K562 (cell line): Measurements from ENCODE around the gene TRPC4AP. TPM values are rescaled to one million over a fixed set of nuclear protein-coding genes. Genes with fewer than 3 reads are reported as not detected.

Experiments used
- ATAC-seq: fragments of 200-7000 bp; cut with Tn5 transposase; 3 replicates; pipeline ENCODE4 v1.9.1; 2020; ENCODE audit warnings: moderate library complexity
- BruUV-seq: library from RNA; stranded (reverse); fragments of 400-500 nt; replicated peaks from 2 replicates; lab custom pipeline; 2021; lab: Mats Ljungman, UMichigan
- CTCF ChIA-PET: fragments of 300-600 bp; formaldehyde crosslinking; extraction: SDS; loops from one replicate; lab custom pipeline; 2021; ENCODE audit warnings: low intra/inter-chr PET ratio; lab: Yijun Ruan, JAX
- POLR2A ChIA-PET: fragments of 300-600, 350-650 bp; sonication (Branson Sonifier 250); formaldehyde crosslinking; extraction: SDS; loops from one replicate; lab custom pipeline; 2021; ENCODE audit warnings: antibody characterized with exemption, inconsistent platforms; lab: Yijun Ruan, JAX
- DNase-seq, 4 experiments: peaks; one replicate each; pipeline versions ENCODE4 v3.0.0 to v3.0.0-alpha.2; 2011 to 2018; ENCODE audit warnings: low spot score in 3 of 4, mixed read lengths in 3 of 4; ENCODE audit errors: extremely low read depth in 1 of 4
- FAIRE-seq: peaks from 2 replicates; lab custom pipeline; 2011; peaks lifted over from hg19 to GRCh38; lab: Jason Lieb, UNC
- H2AFZ ChIP-seq: 2 replicates; pipeline ENCODE4 v1.6.0; 2011; ENCODE audit warnings: low read depth, low read length, control low read depth, inconsistent platforms
- H3K27ac ChIP-seq: fragments of 200-600 bp; 3 replicates; pipeline ENCODE4 v1.8.0; 2011; ENCODE audit warnings: low read depth, mild to moderate bottlenecking, control low read depth, inconsistent platforms, low read length, moderate library complexity, mixed read lengths; ENCODE audit errors: extremely low read depth
- H3K27me3 ChIP-seq, 2 experiments: fragments of 300-600 bp in 1 of 2; 2 replicates in 1 of 2; 3 replicates in 1 of 2; pipeline versions ENCODE4 v1.6.0 to v1.8.0; 2011; ENCODE audit warnings: inconsistent platforms in 2 of 2, low read length in 2 of 2, mild to moderate bottlenecking in 1 of 2, mixed read lengths in 1 of 2, moderate library complexity in 1 of 2; ENCODE audit not compliant: control insufficient read depth in 2 of 2, insufficient read depth in 2 of 2
- H3K36me3 ChIP-seq: fragments of 300-600 bp; 3 replicates; pipeline ENCODE4 v1.8.0; 2011; ENCODE audit warnings: mild to moderate bottlenecking, low read length, inconsistent platforms; ENCODE audit not compliant: control insufficient read depth, insufficient read depth
- H3K4me1 ChIP-seq, 2 experiments: fragments of 200-600 bp in 1 of 2; replicated peaks in 1 of 2; 2 replicates in 1 of 2; 3 replicates in 1 of 2; pipeline versions ENCODE4 v1.5.1 to v1.8.0; 2011; ENCODE audit warnings: inconsistent platforms in 2 of 2, low read length in 2 of 2, mild to moderate bottlenecking in 1 of 2, mixed read lengths in 1 of 2, moderate library complexity in 1 of 2; ENCODE audit not compliant: control insufficient read depth in 2 of 2, insufficient read depth in 2 of 2
- H3K4me2 ChIP-seq: 2 replicates; pipeline ENCODE4 v1.6.1; 2011; ENCODE audit warnings: low read length, control low read depth, inconsistent platforms, mixed read lengths; ENCODE audit not compliant: insufficient read depth
- H3K4me3 ChIP-seq: fragments of 200-600 bp; sonication (generic), shearing (Covaris generic); 2 replicates; pipeline ENCODE4 v1.5.1; 2016; ENCODE audit warnings: control low read depth, inconsistent platforms
- H3K79me2 ChIP-seq: fragments of 200-600 bp; 3 replicates; pipeline ENCODE4 v1.8.0; 2011; ENCODE audit warnings: low read length, inconsistent platforms; ENCODE audit not compliant: control insufficient read depth, insufficient read depth
- H3K9ac ChIP-seq, 2 experiments: 2 replicates each; pipeline versions ENCODE4 v1.6.0 to v1.6.1; 2011; ENCODE audit warnings: low read depth in 2 of 2, low read length in 2 of 2, control low read depth in 1 of 2, inconsistent platforms in 1 of 2, mild to moderate bottlenecking in 1 of 2, mixed read lengths in 1 of 2; ENCODE audit not compliant: insufficient read depth in 1 of 2
- H3K9me1 ChIP-seq: one replicate; pipeline ENCODE4 v1.6.0; 2011; ENCODE audit warnings: inconsistent platforms, mild to moderate bottlenecking, low read length, moderate library complexity; ENCODE audit not compliant: control insufficient read depth, insufficient read depth
- H3K9me3 ChIP-seq: replicated peaks from 2 replicates; pipeline ENCODE4 v1.5.1; 2011; ENCODE audit warnings: low read depth, low read length, inconsistent platforms; ENCODE audit not compliant: control insufficient read depth, insufficient read depth
- H4K20me1 ChIP-seq: replicated peaks from 2 replicates; pipeline ENCODE4 v1.6.1; 2011; ENCODE audit warnings: low read length, inconsistent platforms, mixed read lengths; ENCODE audit not compliant: control insufficient read depth, insufficient read depth
- CREM ChIP-seq: IDR thresholded peaks from 2 replicates; pipeline ENCODE4 v1.6.1; 2014; ENCODE audit warnings: antibody characterized with exemption, low read depth
- FOXM1 ChIP-seq, 2 experiments: fragments of 450-650 bp in 1 of 2; sonication (generic) in 1 of 2; formaldehyde crosslinking in 1 of 2; IDR thresholded peaks; 2 replicates each; pipeline versions ENCODE4 v1.6.1 to v1.9.0; 2017 to 2022; ENCODE audit warnings: low read depth in 2 of 2, mild to moderate bottlenecking in 2 of 2, missing genetic modification reagents in 1 of 2, moderate library complexity in 1 of 2
- HLTF ChIP-seq: fragments of 450-650 bp; IDR thresholded peaks from 2 replicates; pipeline ENCODE4 v1.6.1; 2016
- KDM2B ChIP-seq: fragments of 250-450 bp; sonication (Bioruptor Pico); IDR thresholded peaks from 2 replicates; pipeline ENCODE4 v1.8.0; 2021; ENCODE audit warnings: mild to moderate bottlenecking, moderate library complexity
- POLR2G ChIP-seq: fragments of 200-400 bp; formaldehyde crosslinking; IDR thresholded peaks from 2 replicates; pipeline ENCODE4 v1.6.1; 2017; ENCODE audit warnings: low read depth, mild to moderate bottlenecking, antibody characterized with exemption, low read length, moderate library complexity
- RBM22 ChIP-seq: fragments of 200-400 bp; formaldehyde crosslinking; IDR thresholded peaks from 2 replicates; pipeline ENCODE4 v1.6.1; 2018; ENCODE audit warnings: low read length, low read depth; ENCODE audit not compliant: poor library complexity, severe bottlenecking
- TAF15 ChIP-seq: fragments of 200-400 bp; formaldehyde crosslinking; IDR thresholded peaks from 2 replicates; pipeline ENCODE4 v1.6.1; 2017; ENCODE audit warnings: mild to moderate bottlenecking, low read depth, low read length, moderate library complexity
- WGBS: fragments of 100-300 bp; shearing (Covaris generic); methylation state at CpG from one replicate; pipeline ENCODE4 v1.1.6; 2016; ENCODE audit warnings: low coverage, mixed read lengths; ENCODE audit not compliant: insufficient coverage; ENCODE audit errors: missing lambda C conversion rate; 5-methylcytosine and 5-hydroxymethylcytosine counted together
- in situ Hi-C: fragments of 300-500 bp; cut with MboI; formaldehyde crosslinking; loops from 4 replicates; pipeline ENCODE4 v1.15.0; 2018; ENCODE audit warnings: inconsistent platforms, mixed read lengths
- intact Hi-C: fragments of 100-400 bp; cut with micrococcal nuclease; formaldehyde crosslinking; loops from 2 replicates; pipeline ENCODE4 v1.14.2; 2022
- polyA plus RNA-seq, 8 experiments: library from polyadenylated mRNA; depleted of rRNA in 4 of 8; stranded (reverse) in 5 of 8; unstranded in 3 of 8; fragments of >200 nt; fragmentation: Nextera tagmentation in 2 of 8; fragmentation: Illumina TruSeq in 1 of 8; extraction: Ambion mirVana in 2 of 8; extraction: Trizol in 1 of 8; gene quantifications; 2 replicates each; pipeline versions ENCODE4 v1.2.1 to v1.2.3, GENCODE V29; 2011 to 2014; ENCODE audit warnings: inconsistent platforms in 1 of 8, missing spikeins in 1 of 8
- total RNA-seq, 7 experiments: library from RNA; depleted of rRNA in 6 of 7; stranded (reverse); fragments of >200 nt in 6 of 7; fragmentation: Illumina TruSeq in 2 of 7; extraction: Trizol in 2 of 7; gene quantifications; 2 replicates each; pipeline versions ENCODE4 v1.2.1 to v1.2.3, GENCODE V29; 2011 to 2021; ENCODE audit warnings: low replicate concordance in 1 of 7
- TF ChIP-seq, protein P1 (sequence below): sonication (generic); formaldehyde crosslinking; IDR thresholded peaks from 2 replicates; pipeline ENCODE4 v1.8.1; 2023; ENCODE audit warnings: mild to moderate bottlenecking, missing genetic modification reagents

The TRPC4AP gene
- total and polyA plus RNA-seq, 9 of the 15 experiments (the other 6 are each of a cell fraction or from before 2014, with no cell fraction given) = 2.3 to 70.3 (median 33.3) TPM

DNA sequence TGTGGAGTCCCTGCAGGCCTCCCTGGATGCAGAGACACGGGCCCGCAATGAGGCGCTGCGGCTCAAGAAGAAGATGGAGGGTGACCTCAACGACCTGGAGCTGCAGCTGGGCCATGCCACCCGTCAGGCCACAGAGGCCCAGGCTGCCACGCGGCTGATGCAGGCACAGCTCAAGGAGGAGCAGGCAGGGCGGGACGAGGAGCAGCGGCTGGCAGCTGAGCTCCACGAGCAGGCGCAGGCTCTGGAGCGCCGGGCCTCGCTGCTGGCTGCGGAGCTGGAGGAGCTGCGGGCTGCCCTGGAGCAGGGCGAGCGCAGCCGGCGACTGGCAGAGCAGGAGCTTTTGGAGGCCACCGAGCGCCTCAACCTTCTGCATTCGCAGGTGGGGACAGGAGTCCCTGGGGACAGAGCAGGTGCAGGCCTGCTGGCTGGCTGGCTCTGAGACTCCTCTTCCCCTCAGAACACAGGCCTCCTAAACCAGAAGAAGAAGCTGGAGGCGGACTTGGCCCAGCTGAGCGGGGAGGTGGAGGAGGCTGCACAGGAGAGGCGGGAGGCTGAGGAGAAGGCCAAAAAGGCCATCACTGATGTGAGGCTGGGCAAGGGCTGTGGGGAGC, 92.2 kb downstream of the TRPC4AP start:
- POLR2A ChIA-PET = interaction anchor here (0.6 to 2.2 kb wide), 8 partner anchors 10 to 125 kb away, joined by 3 to 17 read pairs (median 4); no protein-coding TSS in a partner anchor
- WGBS = 96% methylated on average over 17 of the region's 28 CpGs
- FAIRE-seq = no peak
- Histone ChIP-seq H3K36me3 (peaks cover 89% of the 10 kb centered on the region; the same call in 2 of the 3 replicates), H3K4me3 (no peak overlapping the region), H3K79me2 (no peaks in the 10 kb centered on the region), H3K9ac (no peak overlapping the region), H2AFZ (no peak overlapping the region), H3K4me2 (no peak overlapping the region)
- CTCF ChIA-PET = no interaction called here
- no peak for ATAC-seq
- DNase-seq = no peak
- TF ChIP-seq, protein P1, sequence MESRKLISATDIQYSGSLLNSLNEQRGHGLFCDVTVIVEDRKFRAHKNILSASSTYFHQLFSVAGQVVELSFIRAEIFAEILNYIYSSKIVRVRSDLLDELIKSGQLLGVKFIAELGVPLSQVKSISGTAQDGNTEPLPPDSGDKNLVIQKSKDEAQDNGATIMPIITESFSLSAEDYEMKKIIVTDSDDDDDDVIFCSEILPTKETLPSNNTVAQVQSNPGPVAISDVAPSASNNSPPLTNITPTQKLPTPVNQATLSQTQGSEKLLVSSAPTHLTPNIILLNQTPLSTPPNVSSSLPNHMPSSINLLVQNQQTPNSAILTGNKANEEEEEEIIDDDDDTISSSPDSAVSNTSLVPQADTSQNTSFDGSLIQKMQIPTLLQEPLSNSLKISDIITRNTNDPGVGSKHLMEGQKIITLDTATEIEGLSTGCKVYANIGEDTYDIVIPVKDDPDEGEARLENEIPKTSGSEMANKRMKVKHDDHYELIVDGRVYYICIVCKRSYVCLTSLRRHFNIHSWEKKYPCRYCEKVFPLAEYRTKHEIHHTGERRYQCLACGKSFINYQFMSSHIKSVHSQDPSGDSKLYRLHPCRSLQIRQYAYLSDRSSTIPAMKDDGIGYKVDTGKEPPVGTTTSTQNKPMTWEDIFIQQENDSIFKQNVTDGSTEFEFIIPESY (CRISPR knock-in tag) = peak; percentile 57; the same call in 1 of the 2 replicates
- TF ChIP-seq TAF15 = no peak
- peak; percentile 72 for TF ChIP-seq RBM22
- peak; percentile 54 for TF ChIP-seq POLR2G
- TF ChIP-seq HLTF = no peak
- TF ChIP-seq KDM2B (CRISPR knock-in tag) = no peak
- TF ChIP-seq FOXM1 (IDR thresholded peaks at IDR 0.05; ENCODE audit: low read depth) = no peak
- no peak for TF ChIP-seq FOXM1 (CRISPR knock-in tag; IDR thresholded peaks at IDR 0.05; ENCODE audit: low read depth)
- no peak for TF ChIP-seq CREM
- TF ChIP-seq, all 486 proteins: peak for 3
- no peaks in the 10 kb centered on the region for H4K20me1 ChIP-seq
- no peaks in the 10 kb centered on the region for H3K9me1 ChIP-seq
- no peaks in the 10 kb centered on the region for H3K27me3 ChIP-seq
- no peak overlapping the region for H3K27ac ChIP-seq
- H3K4me1 ChIP-seq = peaks cover 0 to 19% of the 10 kb centered on the region in 2 experiments; a peak in 2 of 5 replicates
- no peaks in the 10 kb centered on the region for H3K9me3 ChIP-seq
- in situ Hi-C loops = no loop called here
- intact Hi-C loops = no loop called here
- BruUV-seq = no TSS peak
